ENCODE results near the gene MT1E.
A peak's percentile ranks its signal among the peaks of the same experiment; 100 is the strongest.

Gene MT1E

DNA sequence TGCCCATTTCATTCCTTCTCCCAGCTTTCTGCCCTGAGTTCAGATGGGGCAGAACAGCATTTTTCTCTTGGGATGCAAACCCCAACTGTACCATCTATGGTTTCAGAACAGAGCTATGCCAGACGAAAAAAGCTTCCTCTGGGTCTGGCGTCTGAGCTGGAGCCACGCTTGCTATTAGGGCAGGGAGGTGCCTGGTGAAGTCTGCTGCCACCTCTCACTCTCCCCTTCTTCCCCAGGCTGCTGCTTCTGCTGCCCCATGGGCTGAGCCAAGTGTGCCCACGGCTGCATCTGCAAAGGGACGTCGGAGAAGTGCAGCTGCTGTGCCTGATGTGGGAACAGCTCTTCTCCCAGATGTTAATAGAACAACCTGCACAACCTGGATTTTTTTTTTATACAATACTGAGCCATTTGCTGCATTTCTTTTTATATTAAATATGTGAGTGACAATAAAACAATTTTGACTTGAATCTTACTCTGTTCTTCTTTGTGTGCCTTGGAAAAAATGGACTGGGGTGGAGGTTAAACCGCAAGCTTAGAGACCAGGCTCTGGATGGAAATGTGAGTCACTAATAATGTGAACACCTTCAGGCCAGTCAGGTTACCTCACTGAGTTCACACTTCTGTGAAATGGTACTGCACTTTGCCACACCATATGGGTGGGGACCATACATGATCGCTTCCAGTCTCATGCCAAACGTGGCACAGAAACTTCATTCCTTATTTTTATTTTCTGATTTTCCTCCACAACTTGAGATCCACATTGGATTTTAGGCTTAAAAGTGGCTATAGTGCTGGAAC is 11.2 kb downstream of the MT1E start:
- no peak overlapping the region for H3K4me3 ChIP-seq (replicated peaks in 1 of 2; ENCODE audit: low read depth in 2 of 2, low read length in 2 of 2)
- TF ChIP-seq, protein P1, sequence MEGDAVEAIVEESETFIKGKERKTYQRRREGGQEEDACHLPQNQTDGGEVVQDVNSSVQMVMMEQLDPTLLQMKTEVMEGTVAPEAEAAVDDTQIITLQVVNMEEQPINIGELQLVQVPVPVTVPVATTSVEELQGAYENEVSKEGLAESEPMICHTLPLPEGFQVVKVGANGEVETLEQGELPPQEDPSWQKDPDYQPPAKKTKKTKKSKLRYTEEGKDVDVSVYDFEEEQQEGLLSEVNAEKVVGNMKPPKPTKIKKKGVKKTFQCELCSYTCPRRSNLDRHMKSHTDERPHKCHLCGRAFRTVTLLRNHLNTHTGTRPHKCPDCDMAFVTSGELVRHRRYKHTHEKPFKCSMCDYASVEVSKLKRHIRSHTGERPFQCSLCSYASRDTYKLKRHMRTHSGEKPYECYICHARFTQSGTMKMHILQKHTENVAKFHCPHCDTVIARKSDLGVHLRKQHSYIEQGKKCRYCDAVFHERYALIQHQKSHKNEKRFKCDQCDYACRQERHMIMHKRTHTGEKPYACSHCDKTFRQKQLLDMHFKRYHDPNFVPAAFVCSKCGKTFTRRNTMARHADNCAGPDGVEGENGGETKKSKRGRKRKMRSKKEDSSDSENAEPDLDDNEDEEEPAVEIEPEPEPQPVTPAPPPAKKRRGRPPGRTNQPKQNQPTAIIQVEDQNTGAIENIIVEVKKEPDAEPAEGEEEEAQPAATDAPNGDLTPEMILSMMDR (IDR thresholded peaks at IDR 0.05; ENCODE audit: low read depth, low read length), result no peak
- no peak for DNase-seq (ENCODE audit: low read depth in 2 of 2)

DNA sequence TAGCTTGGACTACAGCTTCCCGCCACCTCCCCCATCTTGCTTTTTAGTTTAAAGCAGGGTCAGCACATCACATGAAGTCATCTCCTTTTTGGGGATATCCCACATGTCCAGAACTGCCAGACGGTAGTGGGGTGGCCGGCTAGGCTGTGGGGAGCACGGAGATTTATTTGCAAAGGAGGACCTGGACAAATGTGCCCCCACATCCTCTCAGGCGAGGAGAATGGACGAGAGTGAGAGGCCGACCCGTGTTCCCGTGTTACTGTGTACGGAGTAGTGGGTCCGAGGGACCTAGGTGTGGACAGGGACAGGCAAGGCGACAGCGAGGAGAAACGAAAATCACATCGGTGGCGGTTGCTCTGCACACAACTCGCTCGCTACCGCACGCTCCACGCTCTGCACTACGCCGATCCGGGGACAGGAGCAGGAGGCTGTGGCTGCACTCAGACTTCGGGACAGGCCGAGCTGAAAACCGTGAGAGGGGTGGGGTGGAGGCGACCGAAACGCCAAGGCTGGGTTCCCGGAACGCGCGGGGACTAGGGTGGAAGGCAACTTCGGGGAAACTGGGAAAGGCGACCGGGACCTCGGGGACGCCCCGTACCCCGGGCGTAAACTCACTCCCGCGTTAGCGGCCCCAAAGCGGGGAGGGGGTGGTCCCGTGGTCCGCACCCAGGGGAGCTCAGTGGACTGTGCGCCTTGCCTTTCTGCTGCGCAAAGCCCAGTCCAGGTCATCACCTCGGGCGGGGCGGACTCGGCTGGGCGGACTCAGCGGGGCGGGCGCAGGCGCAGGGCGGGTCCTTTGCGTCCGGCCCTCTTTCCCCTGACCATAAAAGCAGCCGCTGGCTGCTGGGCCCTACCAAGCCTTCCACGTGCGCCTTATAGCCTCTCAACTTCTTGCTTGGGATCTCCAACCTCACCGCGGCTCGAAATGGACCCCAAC is 12.5 kb downstream of the MT1E start, which contains the start of gene MT1A:
MT1A (plus strand) TSS at position 853 of the 937 bp plus-strand sequence; CDS start at position 926, 73 bp downstream.
- TF ChIP-seq, protein P1 (IDR thresholded peaks at IDR 0.05; ENCODE audit: low read depth, low read length), result no peak
- peak within 1 kb of the TSS; percentile 58 to 59 for H3K4me3 ChIP-seq (replicated peaks in 1 of 2; ENCODE audit: low read depth in 2 of 2, low read length in 2 of 2)
- DNase-seq (ENCODE audit: low read depth in 2 of 2), result peak; percentile 60 to 62

DNA sequence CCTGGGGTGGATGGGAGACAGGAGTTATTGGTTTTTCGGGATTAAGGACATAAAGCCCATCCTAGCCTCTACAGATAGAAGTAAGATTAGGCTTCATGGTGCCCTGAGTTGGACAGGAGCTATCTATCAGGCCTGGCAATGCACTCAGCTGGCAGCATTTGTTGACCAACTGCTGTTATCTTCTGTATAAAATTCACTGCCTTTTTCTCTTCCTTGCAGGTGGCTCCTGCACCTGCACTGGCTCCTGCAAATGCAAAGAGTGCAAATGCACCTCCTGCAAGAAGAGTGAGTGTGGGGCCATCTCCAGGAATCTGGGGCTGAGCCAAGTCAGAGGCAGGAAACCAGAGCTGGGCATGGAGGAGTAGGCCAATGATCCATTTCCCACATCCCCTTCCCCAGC is 13.5 kb downstream of the MT1E start:
- H3K4me3 ChIP-seq (replicated peaks in 1 of 2; ENCODE audit: low read depth in 2 of 2, low read length in 2 of 2), result no peak overlapping the region
- TF ChIP-seq, protein P1 (IDR thresholded peaks at IDR 0.05; ENCODE audit: low read depth, low read length), result no peak
- DNase-seq (ENCODE audit: low read depth in 2 of 2), result no peak

DNA sequence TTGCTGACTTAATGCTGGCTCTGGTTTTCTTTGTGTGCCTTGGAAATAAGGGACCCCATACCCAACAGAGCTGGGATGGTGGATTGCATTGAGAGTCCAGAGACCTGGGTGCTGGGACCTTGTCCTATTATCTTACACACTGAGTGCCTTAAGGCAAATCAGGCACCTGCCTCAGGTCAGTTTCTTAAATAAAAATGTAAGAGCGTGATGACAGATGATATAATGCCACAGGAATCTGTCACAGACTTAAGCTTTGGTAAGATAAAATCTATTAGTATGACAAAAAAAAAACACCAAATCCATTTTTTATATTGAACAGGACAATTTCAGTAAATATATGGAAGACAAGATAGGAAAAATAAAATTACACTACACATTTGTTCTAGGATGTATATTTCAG is 14.5 kb downstream of the MT1E start:
- no peak for DNase-seq (ENCODE audit: low read depth in 2 of 2)
- H3K4me3 ChIP-seq (replicated peaks in 1 of 2; ENCODE audit: low read depth in 2 of 2, low read length in 2 of 2), result no peak overlapping the region
- TF ChIP-seq, protein P1 (IDR thresholded peaks at IDR 0.05; ENCODE audit: low read depth, low read length), result no peak

DNA sequence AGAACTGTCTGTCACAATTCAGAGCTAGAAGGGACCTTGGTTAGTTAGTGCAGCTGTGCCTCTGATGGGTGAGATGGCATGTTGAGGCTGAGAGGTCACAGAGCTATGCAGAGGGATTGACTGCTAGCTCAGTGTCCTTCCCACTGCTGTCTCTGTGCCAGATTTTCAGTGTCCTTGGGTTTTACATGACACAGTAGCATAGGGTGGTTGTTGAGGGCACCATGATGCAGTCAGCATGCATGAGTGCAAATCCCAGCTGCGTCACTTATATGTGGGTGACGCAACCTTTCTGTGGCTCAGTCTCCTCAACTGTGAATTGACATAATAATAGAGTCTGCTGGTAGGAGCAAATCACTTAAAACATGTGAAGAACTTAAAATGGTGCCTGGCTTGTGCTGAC is 15.6 kb downstream of the MT1E start:
- no peak overlapping the region for H3K4me3 ChIP-seq (replicated peaks in 1 of 2; ENCODE audit: low read depth in 2 of 2, low read length in 2 of 2)
- no peak for DNase-seq (ENCODE audit: low read depth in 2 of 2)
- TF ChIP-seq, protein P1 (IDR thresholded peaks at IDR 0.05; ENCODE audit: low read depth, low read length), result no peak

DNA sequence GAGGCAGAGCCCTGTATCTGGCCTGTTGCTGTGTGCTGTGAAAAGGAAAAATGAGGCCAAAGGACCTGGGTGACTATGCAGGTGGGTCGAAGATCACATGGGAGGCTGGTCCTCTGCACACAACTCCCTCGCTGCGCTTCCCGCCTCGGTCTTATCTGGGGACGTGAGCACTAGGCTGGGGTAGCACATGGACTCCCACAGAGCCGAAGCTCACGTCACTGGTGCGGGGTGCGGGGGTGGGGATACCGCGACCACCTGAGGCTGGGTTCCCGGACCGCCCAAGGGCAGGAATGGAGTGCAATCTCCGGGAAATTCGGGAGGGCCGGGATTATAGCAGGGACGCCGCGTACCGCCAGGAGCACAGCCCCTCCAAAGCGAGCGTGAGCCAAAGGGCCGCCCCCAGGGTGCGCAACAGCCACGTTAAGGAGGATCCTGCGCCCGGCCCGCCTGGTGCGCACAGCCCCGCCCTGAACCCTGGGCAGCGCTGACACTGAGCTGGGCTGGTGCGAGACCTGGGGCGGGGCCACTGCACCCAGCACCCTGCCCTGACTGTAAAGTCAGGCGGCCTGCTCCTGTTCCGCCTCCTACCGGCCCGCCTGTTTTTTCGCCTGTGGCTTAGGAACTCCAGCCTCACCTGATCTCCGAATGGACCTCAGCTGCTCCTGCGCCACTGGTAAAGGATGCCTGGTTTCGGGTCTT is 17.6 kb downstream of the MT1E start:
- TF ChIP-seq, protein P1 (IDR thresholded peaks at IDR 0.05; ENCODE audit: low read depth, low read length), result peak; percentile 39
- H3K4me3 ChIP-seq (replicated peaks in 1 of 2; ENCODE audit: low read depth in 2 of 2, low read length in 2 of 2), result peak overlapping the region; percentile 31 to 45
- peak; percentile 57 to 63 for DNase-seq (ENCODE audit: low read depth in 2 of 2)
